Nucleus accumbens (tissue), 56 donors: ENCODE results near the gene ADGRB3.
A peak's percentile ranks its signal among the peaks of the same experiment; 100 is the strongest.

Source experiments
- DNase-seq, 56 donors: peaks; one replicate each; lab custom pipeline; 2025; lab: John Stamatoyannopoulos, UW

The ADGRB3 gene

DNA sequence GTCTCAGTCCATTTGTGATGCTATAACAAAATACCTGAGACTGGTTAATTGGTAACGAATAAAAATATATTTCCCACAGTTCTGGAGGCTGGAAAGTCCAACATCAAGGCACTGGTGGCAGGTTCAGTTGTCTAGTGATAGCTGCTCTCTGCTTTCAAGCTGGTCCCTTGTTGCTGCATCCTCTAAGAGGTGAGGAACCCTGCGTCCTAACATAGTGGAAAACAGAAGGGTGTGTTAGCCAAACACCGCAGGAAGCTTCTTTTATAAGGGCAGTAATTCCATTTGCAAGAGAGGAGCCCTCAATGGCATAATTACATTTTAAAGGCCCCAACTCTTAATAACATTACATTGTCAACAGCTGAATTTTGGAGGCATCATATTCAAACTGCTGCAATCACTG, 372.7 kb downstream of the ADGRB3 start:
- no peak for DNase-seq

GRCh38 chr6:69012211-69012610, 377.1 kb downstream of the ADGRB3 start:
- DNase-seq = no peak

DNA sequence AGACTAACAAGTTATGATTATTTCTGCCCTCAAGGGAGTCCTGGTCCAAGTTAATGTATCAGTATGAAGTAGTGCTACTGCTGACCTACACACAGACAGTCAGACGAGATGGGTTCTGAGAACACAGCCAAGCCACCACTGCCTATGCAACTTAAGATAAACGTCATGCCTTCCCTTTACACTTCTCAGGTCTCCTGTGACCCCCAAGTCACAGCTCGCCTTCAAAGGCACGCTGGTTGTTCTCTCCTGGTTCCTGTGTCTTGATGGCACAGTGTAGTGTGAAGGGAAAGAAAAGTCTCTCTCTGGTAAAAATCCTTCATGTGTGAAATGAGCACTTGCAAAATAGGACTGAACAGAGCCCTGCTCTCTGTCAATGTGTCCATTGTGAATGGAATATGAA, 377.8 kb downstream of the ADGRB3 start:
- no peak for DNase-seq

GRCh38 chr6:69018906-69019305, 383.8 kb downstream of the ADGRB3 start:
- DNase-seq = no peak

DNA sequence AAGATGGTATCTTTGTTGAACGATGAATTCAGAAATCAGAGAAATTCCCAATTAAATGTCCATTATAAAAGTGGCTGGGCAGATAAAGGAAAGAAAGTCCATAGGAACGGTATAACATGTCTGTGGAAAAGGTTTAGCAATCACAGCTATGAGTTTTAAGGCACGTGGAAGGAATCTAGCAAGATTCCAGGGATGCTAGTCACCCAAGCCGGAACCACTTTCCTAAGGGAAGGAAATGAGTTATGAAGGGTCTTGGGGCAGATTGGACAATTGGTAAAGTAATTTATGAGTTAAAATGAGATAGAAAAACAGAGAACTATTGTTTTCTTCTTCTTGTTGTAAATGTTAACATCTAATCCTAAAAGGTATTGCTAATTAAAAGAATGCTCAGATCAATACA, 384.8 kb downstream of the ADGRB3 start:
- DNase-seq = no peak

DNA sequence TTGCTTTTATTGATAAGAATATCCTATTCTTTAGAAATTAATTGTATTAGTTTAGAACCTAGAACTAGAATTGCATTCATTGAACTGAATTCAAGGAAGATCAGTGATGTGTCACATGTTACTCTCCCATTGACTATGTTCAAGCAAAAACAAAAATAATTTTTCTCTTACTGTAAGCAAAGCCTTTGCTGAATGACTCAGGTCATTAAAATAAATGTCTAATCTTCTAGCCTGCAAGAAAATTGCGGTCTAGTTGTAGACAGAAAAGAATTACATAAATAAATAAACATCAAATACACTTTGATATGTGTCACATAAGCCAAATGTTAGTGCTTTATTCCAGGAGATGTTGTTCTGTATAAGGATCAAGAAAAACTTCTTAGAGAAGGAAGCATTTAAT, 387.9 kb downstream of the ADGRB3 start:
- DNase-seq = no peak

- no peak for DNase-seq
These were observed 391.2 kb downstream of the ADGRB3 start for GRCh38 chr6:69026243-69026642.

DNA sequence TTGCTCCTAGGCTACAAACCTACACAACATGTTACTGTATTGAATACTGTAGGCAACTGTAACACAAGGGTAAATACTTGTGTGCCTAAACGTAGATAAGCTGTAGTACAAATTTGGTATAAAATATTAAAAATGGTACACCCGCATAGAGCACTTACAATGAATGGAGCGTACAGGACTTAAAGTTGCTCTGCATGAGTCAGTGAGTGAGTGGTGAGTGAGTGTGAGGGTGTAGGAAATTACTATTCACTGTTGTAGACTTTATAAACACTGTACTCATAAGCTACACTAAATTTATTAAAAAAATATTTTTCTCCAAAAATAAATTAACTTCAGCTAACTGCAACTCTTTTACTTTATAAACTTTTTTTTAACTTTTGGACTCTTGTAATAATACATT, 391.6 kb downstream of the ADGRB3 start:
- no peak for DNase-seq

GRCh38 chr6:69027861-69028260, 392.8 kb downstream of the ADGRB3 start:
- DNase-seq = no peak

- DNase-seq = no peak
These were observed 403.8 kb downstream of the ADGRB3 start for GRCh38 chr6:69038841-69039240.

GRCh38 chr6:69042297-69042696, 407.2 kb downstream of the ADGRB3 start:
- no peak for DNase-seq

DNA sequence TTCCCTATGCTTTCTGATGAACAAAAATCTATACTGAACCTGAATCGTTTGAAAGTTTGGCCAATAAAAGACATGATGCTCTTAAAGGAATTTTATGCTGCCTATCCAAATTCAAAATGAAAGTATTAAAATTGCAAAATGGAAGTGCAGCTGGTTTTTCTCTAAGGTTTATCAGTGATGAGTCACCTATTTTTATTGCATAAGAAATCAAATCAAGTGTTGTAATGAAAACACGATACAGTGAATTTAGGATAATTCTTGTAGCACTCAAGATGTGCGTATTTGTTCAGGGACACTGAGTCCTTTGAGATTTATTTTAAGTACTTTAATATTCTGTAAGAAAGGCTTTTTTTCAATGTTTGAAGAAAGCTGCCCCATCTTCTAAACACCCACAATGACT, 409.5 kb downstream of the ADGRB3 start:
- DNase-seq = no peak

DNA sequence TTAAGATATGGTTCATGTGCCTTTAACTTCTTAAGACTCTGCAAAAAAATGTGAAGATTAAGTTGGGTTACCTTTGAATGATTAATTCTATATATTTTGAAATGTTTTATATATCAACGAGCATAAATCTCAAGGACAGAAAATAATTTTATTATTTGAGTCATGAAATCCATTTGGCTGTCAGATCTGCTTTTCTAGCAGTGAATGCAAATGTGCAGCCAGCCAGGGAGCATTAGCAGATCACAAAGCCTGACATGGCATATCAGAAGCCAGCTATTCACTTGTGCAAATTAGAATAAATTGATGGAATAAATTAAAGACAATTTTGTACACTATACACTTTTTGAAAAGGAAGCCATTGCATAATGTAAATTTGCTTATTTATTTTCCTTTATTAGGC, 424.3 kb downstream of the ADGRB3 start:
- DNase-seq = peak in 2 of 56 donors; percentile 1 to 4

DNA sequence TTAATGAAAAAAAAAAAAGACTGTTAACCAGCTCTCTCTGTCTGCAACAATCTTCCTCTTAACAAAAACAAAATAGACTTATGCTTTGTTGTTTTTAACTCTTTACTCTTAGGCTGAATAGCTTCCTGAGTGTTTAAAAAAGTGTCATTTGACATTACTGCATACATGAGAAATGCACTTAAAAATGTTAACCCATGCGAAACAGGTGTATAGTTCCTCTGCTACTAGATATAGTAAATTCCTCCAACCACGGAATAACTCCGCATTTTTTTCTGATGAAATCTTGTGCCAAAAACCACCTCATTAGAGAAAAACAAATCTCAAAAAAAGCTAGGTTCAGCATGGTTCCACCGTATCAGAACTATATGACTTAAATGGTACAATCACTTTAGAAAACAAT, 426.0 kb downstream of the ADGRB3 start:
- DNase-seq = no peak

DNA sequence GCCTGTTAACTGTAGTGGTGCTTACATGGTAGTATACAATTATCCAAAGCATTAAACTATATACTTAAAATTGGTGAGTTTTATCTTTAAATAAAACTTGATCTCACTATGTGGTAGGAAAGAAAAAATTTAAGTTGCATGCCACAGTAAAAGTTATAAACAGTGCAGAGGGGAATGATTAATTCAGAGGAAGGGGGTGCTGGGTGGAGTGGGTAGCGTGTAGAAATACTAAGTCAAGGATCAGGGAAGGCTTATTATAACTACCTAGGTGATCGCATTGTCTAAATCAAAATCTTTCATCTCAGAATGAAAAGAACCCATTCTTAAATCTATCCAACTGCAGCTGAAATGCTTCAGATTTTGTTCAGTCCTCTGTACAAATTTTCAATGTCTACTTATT, 428.3 kb downstream of the ADGRB3 start:
- DNase-seq = no peak

DNA sequence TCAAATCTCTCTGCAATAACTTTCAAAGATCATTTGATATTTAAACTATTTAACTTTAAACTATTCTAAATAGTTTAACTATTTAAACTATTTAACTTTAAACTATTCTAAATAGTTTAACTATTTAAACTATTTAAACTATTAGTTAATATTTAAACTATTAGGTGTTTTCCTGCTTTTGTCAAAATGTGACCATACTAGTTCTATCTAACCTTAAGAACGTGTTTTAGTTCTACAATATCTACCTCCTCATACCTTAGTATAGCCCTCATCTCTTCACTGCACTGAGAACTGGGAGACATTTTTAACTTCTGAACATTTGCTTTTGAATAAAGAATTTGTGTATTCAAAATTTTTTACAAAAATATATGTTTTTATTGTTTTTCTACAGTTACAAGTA, 429.1 kb downstream of the ADGRB3 start:
- DNase-seq = no peak

GRCh38 chr6:69069881-69070280, 434.8 kb downstream of the ADGRB3 start:
- DNase-seq = no peak

- no peak for DNase-seq
These were observed 437.7 kb downstream of the ADGRB3 start for GRCh38 chr6:69072796-69073195.

DNA sequence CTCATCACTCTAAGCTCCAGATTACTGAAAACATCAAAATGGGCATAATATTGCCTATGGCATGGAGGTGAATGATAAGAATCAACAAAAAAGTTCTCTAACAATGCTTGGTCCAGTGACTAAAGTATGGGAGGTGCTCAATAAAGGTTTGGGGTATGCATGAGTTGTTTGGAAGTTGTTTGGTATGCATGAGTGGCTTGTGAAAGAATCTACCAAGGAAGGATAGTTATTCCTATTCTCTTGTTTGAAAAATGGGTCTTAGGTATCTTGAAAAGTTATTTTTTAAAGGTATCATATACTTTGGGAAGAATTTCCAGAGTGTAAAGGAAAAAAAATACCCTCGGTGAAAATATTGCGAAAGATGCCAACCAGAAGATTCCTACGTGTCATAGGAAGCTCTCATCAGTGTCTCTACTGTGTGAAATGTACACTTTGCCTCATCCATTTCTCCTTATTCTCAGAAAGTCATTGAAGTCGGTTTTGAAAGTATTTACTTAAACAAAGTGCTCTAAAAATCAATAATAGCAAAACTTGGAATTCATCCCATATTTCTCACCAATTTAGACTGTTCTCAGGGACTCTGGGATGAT, 449.8 kb downstream of the ADGRB3 start:
- no peak for DNase-seq

DNA sequence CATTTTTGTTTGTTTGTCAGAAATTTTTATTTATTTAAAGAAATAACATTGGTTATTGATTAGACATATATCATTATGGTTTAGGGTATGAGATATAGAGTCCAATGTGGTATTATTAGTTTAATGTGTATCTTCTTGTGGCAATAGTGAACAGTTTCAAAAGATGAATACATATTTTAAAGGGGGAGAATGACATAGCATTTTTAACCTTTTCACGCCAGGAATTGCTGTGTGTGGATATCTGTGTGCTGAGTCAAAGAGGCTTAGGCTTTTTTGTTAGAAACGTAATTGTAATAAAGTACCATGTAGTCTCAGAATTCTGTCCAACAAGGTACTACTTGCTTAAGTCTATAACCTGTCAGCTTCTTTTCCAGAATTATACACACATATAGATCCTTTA, 451.6 kb downstream of the ADGRB3 start:
- DNase-seq = no peak

- DNase-seq = no peak
These were observed 454.5 kb downstream of the ADGRB3 start for GRCh38 chr6:69089539-69089938.

- no peak for DNase-seq
These were observed 455.1 kb downstream of the ADGRB3 start for GRCh38 chr6:69090132-69090531.

DNA sequence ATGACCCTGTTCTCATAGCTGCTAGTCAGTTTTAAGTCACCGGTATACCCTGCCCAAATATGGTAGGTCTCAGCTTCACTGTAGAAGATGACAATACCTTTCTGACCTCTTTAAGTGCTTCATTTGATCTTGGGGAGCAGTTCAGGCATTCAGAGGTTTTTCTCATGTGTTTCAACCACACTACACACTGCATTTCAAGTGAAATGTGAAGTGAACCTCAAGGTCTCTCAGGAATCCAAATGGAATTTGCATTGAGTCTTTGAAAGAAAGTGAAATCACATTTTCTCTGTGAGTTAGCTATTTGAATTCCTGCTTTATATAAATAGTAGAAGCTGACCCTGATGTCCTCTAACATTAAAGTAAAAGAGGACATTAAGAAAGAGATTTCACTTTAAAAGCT, 461.6 kb downstream of the ADGRB3 start:
- no peak for DNase-seq
